DMS 273 treated with DMSO at 0.1 percent for 48 hours (cell line): ENCODE data around the gene PNMA6A.
"Not testable (repeated sequence)": the region's sequence is repeated elsewhere in the genome, so short reads cannot be mapped to it uniquely, and the experiment has no call there.

Experiments used
- DNase-seq: peaks from one replicate; lab custom pipeline; 2025; lab: John Stamatoyannopoulos, UW

The PNMA6A gene

GRCh38 chrX:153075366-153075765, 3.1 kb downstream of the PNMA6A start:
- no peak for DNase-seq

GRCh38 chrX:153077437-153078135, 5.3 kb downstream of the PNMA6A start:
- not testable (repeated sequence) for DNase-seq

DNA sequence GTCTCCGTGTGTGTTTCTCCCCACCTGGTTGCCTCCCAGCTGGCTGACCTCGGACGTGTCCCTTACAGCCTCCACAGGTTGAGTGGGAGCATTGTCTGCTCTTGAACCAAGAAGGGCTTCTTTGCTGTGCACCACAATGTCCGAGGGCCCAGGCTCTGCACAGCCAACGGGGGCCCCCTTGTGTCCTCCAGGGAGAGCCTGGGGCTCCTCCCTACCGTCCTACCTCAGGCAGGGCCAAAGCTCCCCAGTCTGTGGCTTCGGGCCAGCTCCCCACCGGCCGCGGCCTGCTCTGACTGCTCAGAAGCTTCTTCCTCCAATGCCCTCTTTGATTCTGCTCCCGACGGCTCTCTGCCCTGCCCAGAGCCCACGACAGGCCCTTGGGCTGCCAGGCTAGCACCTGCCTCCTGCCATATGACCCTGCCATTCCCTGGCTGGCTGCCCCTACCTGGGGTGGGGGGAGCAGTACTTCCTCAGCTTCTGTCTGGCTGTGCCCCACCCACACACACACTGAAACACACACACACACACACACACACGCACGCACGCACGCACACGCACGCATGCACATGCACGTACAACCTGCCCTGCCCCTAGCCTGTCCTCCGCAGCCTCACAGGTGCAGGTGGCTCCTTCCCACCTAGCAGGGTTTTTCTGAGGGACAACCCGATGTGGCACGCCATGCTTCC, 11.1 kb downstream of the PNMA6A start:
- DNase-seq: not testable (repeated sequence)

GRCh38 chrX:153102418-153102817, 30.2 kb downstream of the PNMA6A start:
- DNase-seq: no peak

DNA sequence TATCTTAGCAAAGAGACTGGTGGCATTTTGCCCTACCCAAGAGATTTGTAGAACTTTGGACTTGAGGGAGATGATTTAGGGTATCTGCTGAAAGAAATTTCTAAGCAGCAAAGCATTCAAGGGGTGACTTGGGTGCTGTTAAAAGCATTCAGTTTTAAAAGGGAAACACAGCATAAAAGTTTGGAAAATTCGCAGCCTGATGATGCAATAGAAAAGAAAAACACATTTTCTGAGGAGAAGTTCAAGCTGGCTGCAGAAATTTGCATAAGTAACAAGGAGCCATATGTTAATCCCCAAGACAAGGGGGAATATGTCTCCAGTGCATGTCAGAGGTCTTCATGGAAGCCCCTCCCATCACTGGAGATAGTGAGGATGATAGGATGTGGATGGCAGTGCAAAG, 32.7 kb downstream of the PNMA6A start:
- DNase-seq: not testable (repeated sequence)

- DNase-seq: not testable (repeated sequence)
Measured at GRCh38 chrX:153106092-153106801, 34.0 kb downstream of the PNMA6A start.

DNA sequence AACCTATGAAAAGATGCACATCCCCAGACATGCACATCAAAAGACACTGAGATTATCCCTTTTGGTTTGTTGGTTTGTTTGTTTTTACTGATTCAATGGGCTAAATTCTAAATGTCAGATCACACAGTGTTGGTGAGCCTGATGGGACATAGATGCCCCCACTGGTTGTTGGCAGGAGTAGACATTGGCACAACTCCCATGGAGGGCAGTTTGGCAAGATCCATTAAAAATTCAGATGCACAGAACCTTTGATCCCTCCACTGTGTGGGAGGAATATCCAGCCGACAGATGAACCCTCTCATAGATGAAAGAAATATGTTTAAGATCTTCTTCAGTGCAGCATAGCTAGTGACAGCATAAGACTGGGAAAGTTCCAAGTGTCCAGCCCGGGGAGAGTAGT, 38.5 kb downstream of the PNMA6A start:
- DNase-seq: not testable (repeated sequence)

DNA sequence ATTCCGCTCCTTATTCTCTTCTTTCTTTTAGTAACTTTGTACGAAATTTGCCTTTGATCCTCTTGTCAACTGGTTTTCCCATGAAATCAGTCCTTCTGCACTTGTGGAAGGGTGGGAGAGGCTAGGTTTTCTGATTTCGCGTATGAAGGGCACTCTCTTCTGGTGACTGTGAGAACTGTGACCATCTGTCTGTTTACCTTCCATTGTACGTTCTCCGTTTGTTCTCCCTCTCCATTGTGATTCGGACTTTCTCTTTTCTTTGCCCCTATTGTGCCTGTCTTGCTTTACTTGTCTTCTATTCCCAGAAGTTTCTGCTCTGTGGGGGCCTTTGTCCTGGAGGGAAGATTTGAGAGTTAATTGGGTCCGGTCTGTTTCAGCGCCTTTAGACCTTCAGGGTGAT, 41.6 kb downstream of the PNMA6A start:
- DNase-seq: not testable (repeated sequence)

DNA sequence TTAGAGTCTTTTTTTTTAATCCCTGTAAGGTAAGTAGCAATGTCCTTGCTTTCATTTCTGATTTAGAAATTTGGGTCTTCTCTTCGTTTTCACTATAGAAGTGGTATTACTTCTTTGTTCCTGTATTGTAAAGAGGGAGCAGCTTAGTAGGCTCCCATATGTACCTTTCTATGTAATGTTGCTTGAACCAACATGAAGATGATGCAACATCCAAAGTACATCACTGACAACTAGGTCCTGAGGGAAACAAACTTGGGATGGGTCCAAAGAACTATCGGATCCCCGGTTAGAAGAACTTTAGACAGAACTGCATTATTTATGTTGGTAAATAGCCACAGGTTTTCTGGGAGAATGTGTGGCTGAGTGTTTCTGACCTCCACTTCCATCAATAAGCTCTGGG, 45.5 kb downstream of the PNMA6A start:
- DNase-seq: not testable (repeated sequence)

DNA sequence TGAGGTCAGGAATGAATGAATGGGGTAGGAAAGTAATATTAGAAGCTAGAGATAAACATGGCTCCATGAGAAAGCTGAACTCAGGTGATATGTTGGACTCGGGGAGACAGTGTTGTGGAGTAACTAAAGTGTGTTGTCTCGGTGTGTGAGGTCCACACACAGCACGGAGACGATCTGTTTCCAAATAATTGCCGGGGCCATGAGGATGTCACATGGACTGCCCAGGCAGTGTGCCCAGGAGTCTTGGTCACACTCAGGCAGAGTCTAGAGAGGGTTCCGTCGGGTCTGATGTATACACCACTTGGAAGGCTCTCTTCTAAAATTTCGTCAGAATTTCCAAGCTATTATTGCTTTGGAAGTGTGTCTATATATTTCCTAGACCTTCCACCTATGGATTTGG, 48.0 kb downstream of the PNMA6A start:
- DNase-seq: not testable (repeated sequence)

- not testable (repeated sequence) for DNase-seq
Measured at GRCh38 chrX:153123468-153123867, 51.2 kb downstream of the PNMA6A start.
